HG03457 (cell line): ENCODE data around the gene GIT1.
"Not testable (repeated sequence)": the region's sequence is repeated elsewhere in the genome, so short reads cannot be mapped to it uniquely, and the experiment has no call there.

ENCODE experiments used
- ATAC-seq: cut with Tn5 transposase; IDR thresholded peaks from one replicate; pipeline ENCODE4 v1.9.1; 2021; ENCODE audit warnings: moderate number of reproducible peaks; ENCODE audit not compliant: unreplicated experiment

Gene GIT1

GRCh38 chr17:29568331-29569244, 20.9 kb downstream of the GIT1 start, which contains the start of gene TP53I13:
TP53I13 (plus strand) TSS chr17:29568701; CDS start chr17:29568759, 58 bp downstream.
- peak; percentile 23 for ATAC-seq

- peak; percentile 32 for ATAC-seq
Observed at GRCh38 chr17:29567554-29568330, 21.7 kb downstream of the GIT1 start.

GRCh38 chr17:29567304-29567553, 22.2 kb downstream of the GIT1 start:
- no peak for ATAC-seq

- no peak for ATAC-seq
Observed at GRCh38 chr17:29566473-29567303, 22.8 kb downstream of the GIT1 start, which contains the start of gene ABHD15. ABHD15 (minus strand) TSS chr17:29567037; CDS start chr17:29566966, 71 bp downstream.

- no peak for ATAC-seq
Observed at GRCh38 chr17:29565643-29566472, 23.6 kb downstream of the GIT1 start.

- ATAC-seq = no peak
Observed at GRCh38 chr17:29563816-29564215, 25.6 kb downstream of the GIT1 start.

- ATAC-seq = no peak
Observed at GRCh38 chr17:29562615-29563014, 26.8 kb downstream of the GIT1 start.

- ATAC-seq = no peak
Observed at GRCh38 chr17:29561554-29562517, 27.6 kb downstream of the GIT1 start.

- no peak for ATAC-seq
Observed at GRCh38 chr17:29560316-29560715, 29.1 kb downstream of the GIT1 start.

- no peak for ATAC-seq
Observed at GRCh38 chr17:29559640-29560039, 29.8 kb downstream of the GIT1 start.

- ATAC-seq = not testable (repeated sequence)
Observed at GRCh38 chr17:29558139-29558538, 31.3 kb downstream of the GIT1 start.

GRCh38 chr17:29557739-29558116, 31.7 kb downstream of the GIT1 start:
- ATAC-seq = no peak

GRCh38 chr17:29557085-29557738, 32.2 kb downstream of the GIT1 start:
- no peak for ATAC-seq

- no peak for ATAC-seq
Observed at GRCh38 chr17:29555840-29556239, 33.6 kb downstream of the GIT1 start.

- ATAC-seq = no peak
Observed at GRCh38 chr17:29549177-29549923, 40.1 kb downstream of the GIT1 start.

- ATAC-seq = no peak
Observed at GRCh38 chr17:29546830-29547229, 42.6 kb downstream of the GIT1 start.

- no peak for ATAC-seq
Observed at GRCh38 chr17:29546085-29546484, 43.4 kb downstream of the GIT1 start.

GRCh38 chr17:29544066-29544465, 45.4 kb downstream of the GIT1 start:
- ATAC-seq = no peak
